ENCODE results near the gene ITGA11.

DNA sequence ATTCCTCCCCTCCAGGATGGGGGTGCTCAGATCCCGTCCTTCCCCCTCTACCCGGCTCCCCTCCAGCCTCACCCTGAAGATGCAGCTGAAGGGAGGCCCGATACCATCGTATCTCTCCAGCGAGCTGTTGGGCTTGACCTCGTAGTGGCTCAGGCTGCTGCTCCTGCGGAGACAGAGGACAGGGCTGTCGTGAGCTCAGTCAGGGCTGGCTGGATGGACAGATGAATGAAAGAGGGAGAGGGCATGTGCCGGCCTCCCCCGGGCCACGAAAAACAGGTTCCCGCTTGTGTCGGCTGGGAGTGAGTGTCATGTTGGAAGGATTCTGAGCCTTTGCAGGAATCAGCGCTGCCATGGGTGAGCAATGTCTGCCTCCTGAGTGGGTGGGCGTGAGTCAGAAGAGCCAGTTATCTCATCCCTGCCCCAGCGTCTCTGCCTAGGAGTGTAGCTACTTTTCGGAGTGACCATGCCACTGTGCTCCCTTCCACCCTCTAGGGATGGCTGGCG, 119.2 kb downstream of the ITGA11 start:
- TF ChIP-seq, protein P1, sequence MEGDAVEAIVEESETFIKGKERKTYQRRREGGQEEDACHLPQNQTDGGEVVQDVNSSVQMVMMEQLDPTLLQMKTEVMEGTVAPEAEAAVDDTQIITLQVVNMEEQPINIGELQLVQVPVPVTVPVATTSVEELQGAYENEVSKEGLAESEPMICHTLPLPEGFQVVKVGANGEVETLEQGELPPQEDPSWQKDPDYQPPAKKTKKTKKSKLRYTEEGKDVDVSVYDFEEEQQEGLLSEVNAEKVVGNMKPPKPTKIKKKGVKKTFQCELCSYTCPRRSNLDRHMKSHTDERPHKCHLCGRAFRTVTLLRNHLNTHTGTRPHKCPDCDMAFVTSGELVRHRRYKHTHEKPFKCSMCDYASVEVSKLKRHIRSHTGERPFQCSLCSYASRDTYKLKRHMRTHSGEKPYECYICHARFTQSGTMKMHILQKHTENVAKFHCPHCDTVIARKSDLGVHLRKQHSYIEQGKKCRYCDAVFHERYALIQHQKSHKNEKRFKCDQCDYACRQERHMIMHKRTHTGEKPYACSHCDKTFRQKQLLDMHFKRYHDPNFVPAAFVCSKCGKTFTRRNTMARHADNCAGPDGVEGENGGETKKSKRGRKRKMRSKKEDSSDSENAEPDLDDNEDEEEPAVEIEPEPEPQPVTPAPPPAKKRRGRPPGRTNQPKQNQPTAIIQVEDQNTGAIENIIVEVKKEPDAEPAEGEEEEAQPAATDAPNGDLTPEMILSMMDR (IDR thresholded peaks at IDR 0.05; ENCODE audit: low read length) = no peak
- no peak for TF ChIP-seq EZH2 (IDR thresholded peaks at IDR 0.05; ENCODE audit: borderline replicate concordance, low read length)

Data from OCI-LY1 (cell line).